Measurements from ENCODE around the gene NOP14.

Gene NOP14

GRCh38 chr4:2941138-2942036, 21.8 kb downstream of the NOP14 start:
- peak; percentile 16 to 25 for DNase-seq

GRCh38 chr4:2940267-2941137, 22.7 kb downstream of the NOP14 start:
- peak; percentile 23 to 28 for DNase-seq

- peak; percentile 43 to 50 for DNase-seq
Observed at GRCh38 chr4:2939383-2940243, 23.6 kb downstream of the NOP14 start.

- DNase-seq = peak; percentile 18 to 22
Observed at GRCh38 chr4:2938906-2939305, 24.3 kb downstream of the NOP14 start.

GRCh38 chr4:2938411-2938810, 24.8 kb downstream of the NOP14 start:
- peak; percentile 15 to 17 for DNase-seq

GRCh38 chr4:2937986-2938385, 25.2 kb downstream of the NOP14 start:
- DNase-seq = peak in 1 of 2 experiments; percentile 16

GRCh38 chr4:2937146-2937857, 25.9 kb downstream of the NOP14 start:
- peak; percentile 53 to 56 for DNase-seq

GRCh38 chr4:2936773-2937145, 26.4 kb downstream of the NOP14 start:
- peak; percentile 79 to 83 for DNase-seq

GRCh38 chr4:2935762-2936743, 27.2 kb downstream of the NOP14 start:
- peak; percentile 84 to 88 for DNase-seq

GRCh38 chr4:2934813-2935761, 28.1 kb downstream of the NOP14 start:
- DNase-seq = peak; percentile 97 to 98

- DNase-seq = peak; percentile 62 to 69
Observed at GRCh38 chr4:2934077-2934812, 29.0 kb downstream of the NOP14 start.

- peak in 1 of 2 experiments; percentile 39 for DNase-seq
Observed at GRCh38 chr4:2933566-2934076, 29.6 kb downstream of the NOP14 start.

GRCh38 chr4:2932951-2933565, 30.1 kb downstream of the NOP14 start:
- DNase-seq = peak; percentile 52 to 55

- DNase-seq = no peak
Observed at GRCh38 chr4:2932321-2932950, 30.8 kb downstream of the NOP14 start.

- peak; percentile 66 to 76 for DNase-seq
Observed at GRCh38 chr4:2931512-2932301, 31.5 kb downstream of the NOP14 start.

- DNase-seq = peak in 1 of 2 experiments; percentile 27
Observed at GRCh38 chr4:2930758-2931511, 32.3 kb downstream of the NOP14 start.
